HG03378 (cell line): Measurements from ENCODE around the gene TWNK.

Source experiments
- ATAC-seq: cut with Tn5 transposase; IDR thresholded peaks from one replicate; pipeline ENCODE4 v1.9.1; 2021; ENCODE audit warnings: mild to moderate bottlenecking, moderate library complexity; ENCODE audit not compliant: unreplicated experiment

TWNK gene

DNA sequence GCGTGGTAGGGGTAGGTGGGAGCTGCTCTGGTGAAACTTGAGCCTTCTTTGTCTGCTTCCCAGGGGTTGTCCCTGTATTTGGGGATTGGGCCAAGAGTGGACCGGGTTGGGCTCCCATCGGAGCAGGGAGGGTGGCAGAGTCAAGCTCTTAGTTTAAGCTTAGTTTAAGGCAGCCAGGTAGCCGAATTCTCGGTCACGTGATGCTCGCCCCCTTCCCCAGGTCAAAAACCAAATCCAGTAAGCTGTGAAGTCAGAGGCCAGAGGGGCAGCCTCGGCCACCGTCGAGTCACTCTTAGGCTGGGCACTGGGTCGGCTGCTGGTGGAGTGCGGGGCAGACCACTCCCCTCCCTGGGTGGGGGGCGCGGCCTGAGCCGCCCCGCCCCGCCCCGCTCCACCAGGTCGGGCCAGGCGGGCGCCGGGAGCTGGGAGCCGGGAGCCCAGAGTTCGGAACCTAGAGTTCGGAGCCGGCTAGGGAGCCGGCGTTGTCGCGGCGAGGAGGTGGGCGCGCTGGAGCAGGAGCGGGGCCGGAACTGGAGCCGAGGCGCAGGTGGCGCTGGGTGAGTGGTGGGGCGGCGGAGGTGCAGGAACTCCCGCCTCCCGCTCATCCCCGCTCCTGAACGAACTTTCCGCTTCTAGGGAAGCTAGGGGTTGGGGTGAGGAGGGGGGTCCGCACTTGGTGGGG is 9.5 kb downstream of the TWNK start:
- no peak for ATAC-seq

DNA sequence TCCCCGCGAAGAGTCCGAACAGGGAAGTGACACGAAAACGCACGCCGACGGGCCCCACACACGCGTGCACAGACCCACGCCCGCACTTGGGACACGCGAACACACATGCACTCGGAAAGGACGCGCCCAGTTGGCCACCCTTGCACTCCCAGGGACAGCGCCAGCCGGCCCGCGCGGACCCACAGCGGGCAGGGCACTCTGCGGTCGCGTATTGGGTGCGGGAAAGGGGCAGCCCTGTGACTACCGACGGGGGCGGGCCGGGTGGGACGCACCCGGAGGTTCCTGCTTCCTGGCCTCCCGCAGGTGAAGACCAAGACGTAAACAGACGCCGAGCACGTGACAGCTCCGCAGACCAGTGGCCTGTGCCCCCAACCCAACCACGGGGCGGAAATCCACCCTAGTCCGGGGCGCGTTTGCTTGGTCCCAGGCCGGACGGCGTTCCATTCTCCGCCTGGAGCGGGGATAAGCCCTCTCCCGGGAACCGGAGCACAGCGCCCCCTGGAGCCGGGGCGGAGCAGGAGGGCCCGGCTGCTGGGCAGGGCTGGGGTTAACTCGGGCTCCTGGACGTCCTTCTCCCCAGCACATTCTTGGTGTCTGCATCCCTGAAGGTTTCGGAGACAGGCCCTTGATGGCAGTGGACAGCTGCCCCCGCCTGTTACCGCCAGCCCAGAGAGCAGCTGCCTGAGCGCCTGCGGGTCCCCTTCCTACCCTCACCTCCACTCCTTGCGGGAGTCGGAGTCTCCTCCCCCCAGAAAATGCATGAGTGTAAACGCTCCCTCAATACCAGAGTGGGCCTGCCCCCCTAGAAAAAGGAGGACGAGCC is 10.2 kb downstream of the TWNK start:
- ATAC-seq, result no peak

DNA sequence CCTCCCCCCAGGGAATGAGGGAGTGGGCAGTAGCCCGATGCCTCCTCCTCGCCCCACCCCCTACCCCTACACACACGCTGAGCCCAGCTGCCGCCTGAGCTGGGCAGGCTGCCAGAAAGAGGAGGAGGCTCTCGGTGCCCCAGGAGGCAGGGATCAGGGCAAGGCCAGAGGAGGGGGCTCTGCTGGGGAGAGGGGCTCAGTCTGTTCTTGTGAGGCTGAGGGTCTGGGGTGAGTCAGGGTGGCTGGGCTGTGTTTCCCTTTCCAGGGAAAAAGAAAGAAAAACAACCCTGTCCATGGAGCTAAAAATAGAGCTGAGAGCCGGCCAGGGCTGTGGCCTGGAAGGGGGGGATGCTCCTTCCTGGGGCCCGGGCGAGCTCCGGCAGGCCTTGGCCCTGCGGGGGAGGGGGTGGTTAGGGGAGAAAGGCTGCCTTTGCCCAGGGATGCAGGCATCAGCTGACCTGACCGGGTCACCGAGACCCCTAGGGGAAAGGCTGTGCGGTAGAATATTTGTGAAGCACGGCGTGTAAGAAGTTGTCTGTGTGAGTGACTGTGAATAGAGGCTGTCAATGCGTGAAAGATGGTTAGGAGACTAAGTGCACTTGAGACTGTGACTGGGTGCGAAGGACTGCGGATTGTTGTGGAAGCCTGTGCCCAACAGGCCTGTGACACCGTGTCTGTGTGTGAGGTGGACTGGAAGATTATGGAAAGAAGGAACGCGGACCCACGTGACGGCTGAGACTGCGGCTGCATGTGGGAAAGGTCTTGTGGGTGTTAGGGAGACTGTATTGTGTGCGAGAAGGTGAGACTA is 11.0 kb downstream of the TWNK start:
- ATAC-seq, result no peak

DNA sequence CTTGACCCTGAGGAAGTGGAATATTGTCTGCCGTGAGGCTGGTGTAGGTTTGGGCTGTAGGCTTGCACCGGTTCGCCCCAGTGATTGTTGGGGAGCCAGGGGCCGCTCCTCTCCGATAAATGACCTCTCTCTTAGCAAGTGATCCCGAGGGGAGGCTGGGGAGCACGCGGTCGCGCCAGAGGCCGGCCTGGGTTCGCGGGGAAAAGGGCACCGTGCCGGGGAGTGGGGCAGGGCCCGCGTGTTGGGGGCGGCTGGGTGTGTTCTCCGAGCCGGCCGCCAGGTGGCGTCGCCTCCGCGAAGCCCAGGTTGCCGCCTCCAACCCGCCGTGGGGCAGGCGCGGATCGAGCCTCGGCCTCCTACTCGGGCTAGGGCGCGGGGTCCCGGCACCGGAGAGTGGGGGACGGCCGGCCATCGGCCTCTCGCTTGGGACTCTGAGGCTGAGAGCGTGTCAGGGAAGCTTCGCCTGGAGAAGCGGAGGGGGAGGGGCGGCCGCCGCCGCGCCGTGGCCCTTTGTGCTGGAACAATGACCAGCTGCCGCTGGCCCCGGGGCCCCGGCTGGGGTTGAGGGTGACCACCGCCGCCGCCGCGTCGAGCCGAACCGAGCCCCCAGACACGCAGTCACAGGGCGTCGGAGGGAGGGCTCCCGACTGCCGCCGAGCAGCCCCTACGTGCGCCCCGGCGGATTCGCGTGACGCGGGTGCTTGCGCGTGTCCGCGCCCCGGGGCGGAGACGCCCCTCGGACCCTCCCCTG is 11.8 kb downstream of the TWNK start:
- ATAC-seq, result no peak

DNA sequence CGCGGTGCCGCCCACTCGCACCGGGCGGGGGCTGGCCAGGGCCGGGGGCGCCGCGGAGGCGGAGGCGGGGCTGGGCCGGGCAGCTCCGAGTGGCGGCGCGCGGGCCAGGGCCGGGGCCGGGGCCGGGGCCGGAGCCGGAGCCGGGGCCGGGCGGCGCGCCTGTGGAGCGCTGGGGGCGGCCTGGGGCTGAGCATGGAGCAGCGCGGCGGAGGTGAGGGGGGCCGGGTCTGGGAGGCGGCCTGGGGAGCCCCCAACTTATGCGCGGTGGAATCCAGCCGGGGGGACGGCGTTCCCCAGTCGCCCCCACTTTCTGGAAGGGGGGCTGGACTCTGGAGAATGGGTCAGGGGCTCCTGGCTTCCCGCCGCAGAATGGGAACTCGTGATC is 12.4 kb downstream of the TWNK start, which contains the start of gene LZTS2:
TSS of gene LZTS2 (plus strand) at position 67 of the 385 bp plus-strand sequence. CDS start 2,731 bp downstream, outside the sequence.
- no peak for ATAC-seq

DNA sequence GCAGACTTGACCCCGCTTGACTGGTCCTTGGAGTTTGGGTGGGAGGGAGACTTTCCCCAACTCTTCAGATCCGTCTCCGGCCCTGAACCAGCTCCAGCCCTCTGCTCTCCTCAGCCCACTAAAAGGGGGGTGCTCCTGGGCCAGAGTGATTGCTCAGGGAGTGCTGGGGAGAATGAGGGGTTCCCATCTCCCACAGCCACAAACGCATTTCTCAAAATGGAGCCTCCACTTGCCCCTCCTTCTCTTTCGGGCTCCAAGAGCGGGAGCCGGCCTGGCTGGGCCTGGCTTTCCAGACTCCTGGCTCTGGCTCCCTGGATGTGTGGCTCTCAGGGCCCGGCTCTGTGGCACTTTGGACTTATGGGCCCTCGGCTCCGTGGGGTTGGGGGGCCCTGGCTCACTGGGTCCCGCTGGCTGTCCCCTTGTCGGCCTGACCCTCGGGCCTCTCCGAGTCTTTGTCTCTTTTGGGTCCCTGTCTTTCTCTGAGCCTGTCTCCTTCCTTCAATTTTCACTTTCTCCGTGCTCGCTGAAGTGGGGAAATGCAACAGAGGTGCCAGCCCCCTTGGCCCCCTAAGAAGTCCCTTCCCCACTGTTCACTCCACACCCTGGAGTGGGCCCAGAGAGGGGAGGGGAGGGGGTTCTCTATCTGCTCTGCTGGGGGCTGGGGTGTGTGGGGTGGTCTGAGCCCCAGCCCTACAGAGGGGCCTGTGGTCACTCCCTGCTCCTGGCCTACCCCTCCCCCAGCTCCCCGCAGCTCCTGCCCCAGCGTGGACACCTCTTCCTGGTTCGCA is 13.0 kb downstream of the TWNK start:
- no peak for ATAC-seq

DNA sequence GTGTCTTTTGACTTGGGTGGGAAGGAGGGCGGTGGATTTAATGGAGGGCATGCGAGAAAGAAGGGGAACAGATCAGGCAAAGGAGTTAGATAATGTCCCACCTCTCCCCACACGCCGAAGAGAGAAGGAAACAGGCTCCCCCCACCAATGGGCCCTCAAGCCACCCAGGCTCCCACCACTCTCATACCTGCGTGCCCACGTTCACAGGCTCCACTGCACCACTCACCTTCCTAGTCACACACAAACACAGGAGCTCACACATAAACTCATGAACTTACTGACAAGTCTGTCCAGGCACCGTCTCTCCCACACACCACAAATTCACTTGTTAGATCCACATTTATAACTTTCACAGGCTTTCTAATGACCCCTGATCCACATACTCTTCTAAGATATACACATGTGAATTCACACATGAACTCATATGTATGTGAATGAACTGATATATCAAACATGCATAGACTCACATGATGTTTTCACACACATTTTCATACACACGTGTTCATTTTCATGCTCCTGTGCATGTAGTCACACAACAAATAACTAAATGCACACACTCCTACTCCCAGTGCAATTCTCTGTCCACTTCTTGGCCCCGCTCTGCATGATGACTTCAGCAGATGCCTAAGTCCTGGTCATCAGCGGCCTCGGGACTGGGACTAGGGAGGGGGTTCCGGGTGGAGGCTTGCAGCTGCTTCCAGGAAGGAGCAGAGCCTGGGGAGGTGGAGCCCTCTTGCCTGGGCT is 13.7 kb downstream of the TWNK start:
- no peak for ATAC-seq

DNA sequence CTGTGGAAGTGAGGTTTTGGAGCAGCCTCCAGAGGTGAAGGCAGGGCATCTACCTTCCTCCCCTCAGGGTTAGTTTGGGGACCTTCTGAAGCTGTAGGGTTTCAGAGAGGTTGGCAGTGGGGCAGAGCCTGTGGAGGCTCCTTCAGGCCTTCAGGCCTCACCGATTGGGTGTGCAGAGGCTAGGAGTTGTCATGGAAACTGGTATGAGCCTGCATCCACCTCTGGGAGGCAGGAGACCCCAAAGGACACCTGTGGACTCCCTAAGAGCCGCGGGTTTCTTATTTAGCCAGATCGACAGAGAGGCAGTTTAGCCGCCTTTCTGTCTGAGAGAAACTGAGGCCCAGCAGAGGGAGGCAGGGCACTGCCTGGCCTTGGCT is 14.3 kb downstream of the TWNK start:
- ATAC-seq, result no peak

DNA sequence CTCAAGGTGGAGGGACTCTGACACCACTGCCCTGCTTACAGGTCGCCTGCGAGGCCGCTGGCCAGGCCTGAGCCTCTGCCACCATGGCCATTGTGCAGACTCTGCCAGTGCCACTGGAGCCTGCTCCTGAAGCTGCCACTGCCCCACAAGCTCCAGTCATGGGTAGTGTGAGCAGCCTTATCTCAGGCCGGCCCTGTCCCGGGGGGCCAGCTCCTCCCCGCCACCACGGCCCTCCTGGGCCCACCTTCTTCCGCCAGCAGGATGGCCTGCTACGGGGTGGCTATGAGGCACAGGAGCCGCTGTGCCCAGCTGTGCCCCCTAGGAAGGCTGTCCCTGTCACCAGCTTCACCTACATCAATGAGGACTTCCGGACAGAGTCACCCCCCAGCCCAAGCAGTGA is 15.1 kb downstream of the TWNK start:
- no peak for ATAC-seq

DNA sequence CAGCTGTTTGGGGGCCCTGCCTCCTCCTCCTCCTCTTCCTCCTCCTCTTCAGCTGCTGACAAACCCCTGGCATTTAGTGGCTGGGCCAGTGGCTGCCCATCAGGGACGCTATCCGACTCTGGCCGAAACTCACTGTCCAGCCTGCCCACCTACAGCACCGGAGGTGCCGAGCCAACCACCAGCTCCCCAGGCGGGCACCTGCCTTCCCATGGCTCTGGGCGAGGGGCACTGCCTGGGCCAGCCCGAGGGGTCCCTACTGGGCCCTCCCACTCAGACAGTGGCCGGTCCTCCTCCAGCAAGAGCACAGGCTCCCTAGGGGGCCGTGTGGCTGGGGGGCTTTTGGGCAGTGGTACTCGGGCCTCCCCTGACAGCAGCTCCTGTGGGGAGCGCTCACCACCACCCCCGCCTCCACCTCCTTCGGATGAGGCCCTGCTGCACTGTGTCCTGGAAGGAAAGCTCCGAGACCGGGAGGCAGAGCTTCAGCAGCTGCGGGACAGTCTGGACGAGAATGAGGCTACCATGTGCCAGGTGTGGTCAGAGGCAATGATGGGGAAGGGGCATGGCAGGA is 16.4 kb downstream of the TWNK start:
- no peak for ATAC-seq

DNA sequence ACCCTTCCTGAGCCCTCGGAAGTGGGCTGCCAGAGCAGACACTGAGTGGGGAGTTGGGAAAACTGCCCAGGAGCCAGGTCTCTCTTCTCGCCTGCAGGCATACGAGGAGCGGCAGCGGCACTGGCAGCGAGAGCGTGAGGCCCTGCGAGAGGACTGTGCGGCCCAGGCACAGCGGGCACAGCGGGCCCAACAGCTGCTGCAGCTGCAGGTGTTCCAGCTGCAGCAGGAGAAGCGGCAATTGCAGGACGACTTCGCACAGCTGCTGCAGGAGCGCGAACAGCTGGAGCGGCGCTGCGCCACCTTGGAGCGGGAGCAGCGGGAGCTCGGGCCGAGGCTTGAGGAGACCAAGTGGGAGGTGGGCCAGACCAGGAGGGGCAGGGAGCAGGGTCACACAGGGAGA is 18.0 kb downstream of the TWNK start:
- no peak for ATAC-seq

DNA sequence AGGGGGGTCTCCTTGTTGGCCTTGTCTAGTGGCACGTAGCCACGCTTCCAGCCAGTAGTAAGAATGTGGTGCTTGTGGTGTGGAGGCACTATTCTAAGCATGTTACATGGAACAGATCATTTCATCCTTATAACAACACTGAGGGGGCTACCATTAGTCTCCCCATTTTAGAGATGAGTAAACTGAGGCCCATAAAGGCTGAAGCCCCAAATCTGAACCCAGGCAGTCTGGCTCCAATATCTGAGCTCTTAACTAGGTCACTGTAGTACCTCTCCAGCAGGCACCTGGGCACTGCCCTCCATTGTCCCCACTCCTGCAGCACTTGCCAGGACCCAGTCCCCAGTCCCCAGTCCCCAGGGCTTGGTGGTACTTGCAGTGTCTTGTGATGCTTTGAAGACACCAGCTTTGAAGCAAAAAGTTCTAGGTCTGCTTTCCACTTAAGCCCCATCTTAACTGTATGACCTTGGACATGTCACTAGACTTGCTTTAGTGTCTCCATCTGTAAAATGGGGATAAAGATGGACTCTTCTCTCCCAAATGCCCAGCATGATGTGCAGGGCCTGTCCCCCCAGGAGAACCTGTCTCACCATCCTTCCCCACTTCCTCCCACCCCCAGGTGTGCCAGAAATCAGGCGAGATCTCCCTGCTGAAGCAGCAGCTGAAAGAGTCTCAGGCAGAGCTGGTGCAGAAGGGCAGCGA is 18.7 kb downstream of the TWNK start:
- no peak for ATAC-seq

DNA sequence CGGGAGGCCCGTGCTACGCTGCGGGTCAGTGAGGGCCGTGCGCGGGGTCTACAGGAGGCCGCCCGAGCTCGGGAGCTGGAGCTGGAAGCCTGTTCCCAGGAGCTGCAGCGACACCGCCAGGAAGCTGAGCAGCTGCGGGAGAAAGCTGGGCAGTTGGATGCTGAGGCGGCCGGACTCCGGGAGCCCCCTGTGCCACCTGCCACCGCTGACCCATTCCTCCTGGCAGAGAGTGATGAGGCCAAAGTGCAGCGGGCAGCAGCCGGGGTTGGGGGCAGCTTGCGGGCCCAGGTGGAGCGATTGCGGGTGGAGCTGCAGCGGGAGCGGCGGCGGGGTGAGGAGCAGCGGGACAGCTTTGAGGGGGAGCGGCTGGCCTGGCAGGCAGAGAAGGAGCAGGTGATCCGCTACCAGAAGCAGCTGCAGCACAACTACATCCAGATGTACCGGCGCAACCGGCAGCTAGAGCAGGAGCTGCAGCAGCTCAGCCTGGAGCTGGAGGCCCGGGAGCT is 19.3 kb downstream of the TWNK start:
- no peak for ATAC-seq

DNA sequence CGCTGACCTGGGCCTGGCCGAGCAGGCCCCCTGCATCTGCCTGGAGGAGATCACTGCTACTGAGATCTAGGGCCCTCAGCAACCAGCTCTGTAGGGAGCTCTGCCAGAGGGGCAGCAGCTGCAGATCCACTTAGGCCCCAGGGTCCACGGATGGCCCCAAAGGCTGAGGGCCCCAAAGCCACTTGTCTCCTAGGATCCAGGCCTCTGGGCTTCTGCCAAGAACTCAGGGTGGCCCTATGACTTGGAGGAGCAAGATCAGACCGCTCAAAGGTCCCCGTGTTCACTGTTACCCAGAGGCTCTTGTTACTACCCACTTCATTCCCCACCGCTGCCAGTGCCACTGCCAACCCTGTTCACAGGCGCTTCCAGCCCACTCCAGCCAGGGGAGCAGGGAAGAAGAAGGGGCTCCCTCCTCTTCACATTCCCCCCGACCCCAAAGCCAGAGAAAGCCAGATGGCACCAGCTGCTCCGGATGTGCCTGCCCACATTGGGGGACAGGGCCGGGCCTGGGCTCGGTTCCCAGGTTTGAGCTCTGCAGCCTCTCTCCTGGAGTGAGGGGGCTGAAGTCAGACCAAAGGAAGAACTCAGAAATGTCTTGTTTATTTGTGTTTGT is 19.9 kb downstream of the TWNK start:
- ATAC-seq, result no peak

DNA sequence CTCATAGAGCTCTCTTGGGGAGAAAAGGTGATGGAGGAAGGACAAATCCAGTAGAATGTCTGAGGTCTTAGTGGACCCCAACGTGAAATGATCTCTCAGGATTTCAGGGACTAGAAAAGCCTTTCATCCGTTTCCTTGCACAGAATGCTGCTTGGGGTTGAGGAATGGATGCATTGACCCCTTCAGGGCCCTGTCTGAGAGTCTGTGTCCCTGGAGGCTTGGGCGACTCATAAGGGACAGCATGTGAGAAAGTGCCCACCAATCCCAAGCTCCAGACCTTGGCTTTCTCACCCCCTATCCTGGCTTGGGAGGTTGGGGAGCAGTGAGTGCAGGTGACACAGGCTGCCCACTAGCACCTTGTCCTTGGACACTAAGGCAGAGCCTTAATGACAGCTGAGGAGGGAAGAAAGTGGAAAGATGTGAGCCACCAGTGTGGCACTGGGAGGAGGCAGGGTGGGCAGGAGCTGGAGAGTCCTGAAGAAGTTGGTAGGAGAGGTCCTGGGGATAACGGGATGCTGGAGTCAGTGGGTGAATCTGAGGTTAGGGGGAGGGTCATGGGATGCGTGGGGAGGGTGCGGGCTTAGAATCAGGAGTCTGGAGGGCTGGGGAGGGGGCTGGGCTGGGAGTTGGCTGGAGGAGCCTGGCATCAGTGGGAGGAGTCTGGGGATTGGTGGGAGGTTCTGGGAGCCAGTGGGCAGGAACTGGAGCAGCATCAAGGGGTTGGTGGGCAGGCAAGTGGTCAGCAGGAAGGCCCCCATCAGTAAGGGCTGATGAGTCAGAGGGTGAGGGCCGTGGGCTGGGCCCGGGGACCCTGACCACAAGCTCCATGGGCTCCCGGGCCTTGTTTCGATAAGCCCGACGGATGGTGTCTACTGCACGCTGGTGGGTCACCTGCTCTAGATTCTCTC is 20.8 kb downstream of the TWNK start:
- no peak for ATAC-seq

DNA sequence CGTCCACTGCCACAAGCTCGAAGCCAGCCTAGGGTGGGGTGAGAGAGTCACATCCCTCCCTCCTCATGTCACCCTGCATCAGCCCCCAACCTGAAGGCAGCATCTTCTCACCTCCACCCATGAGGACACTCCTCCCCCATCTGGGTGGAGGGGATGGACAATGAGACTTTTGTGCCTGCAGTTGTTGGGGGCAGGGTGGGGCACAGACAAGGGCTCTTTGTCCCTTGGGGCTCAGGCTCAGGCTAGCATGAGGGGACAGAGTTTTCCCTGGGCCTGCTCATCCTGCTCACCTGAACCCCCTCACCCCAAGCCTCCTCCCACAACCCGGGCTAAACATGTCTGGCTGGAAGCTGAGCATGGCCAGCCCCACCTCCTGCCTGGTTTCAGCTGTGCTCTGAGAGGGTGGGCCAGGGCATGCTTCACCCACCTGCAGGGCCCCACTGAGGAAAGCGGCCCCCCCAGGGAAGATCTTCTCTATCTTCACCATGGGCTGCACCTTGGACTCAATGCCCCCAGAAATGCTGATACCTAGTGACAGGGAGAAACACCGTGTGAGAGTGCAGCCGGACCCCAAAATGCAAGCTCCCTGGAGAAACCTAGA is 21.6 kb downstream of the TWNK start:
- ATAC-seq, result no peak
